ACC112 (cell line): ENCODE data around the gene GAS7.

Experiments used
- H2AFZ ChIP-seq: fragments of 200-600 bp; sonication (generic); one replicate; pipeline ENCODE4 v1.6.0; 2017; ENCODE audit warnings: antibody characterized with exemption, low read length; ENCODE audit not compliant: unreplicated experiment
- H3K27ac ChIP-seq: fragments of 200-600 bp; sonication (generic); 2 replicates; pipeline ENCODE4 v1.5.1; 2014; ENCODE audit warnings: low read depth, mild to moderate bottlenecking, antibody characterized with exemption, low read length, moderate library complexity
- H3K27me3 ChIP-seq: fragments of 200-600 bp; sonication (generic); 2 replicates; pipeline ENCODE4 v1.6.1; 2014; ENCODE audit warnings: mild to moderate bottlenecking, antibody characterized with exemption, low read length, moderate library complexity, mixed read lengths; ENCODE audit not compliant: insufficient read depth
- H3K36me3 ChIP-seq: fragments of 200-600 bp; sonication (generic); 2 replicates; pipeline ENCODE4 v1.6.1; 2016; ENCODE audit warnings: mild to moderate bottlenecking, antibody characterized with exemption, low read length, moderate library complexity, mixed read lengths; ENCODE audit not compliant: insufficient read depth
- H3K4me1 ChIP-seq: fragments of 200-600 bp; sonication (generic); one replicate; pipeline ENCODE4 v1.6.1; 2016; ENCODE audit warnings: low read length, mixed read lengths; ENCODE audit not compliant: insufficient read depth, unreplicated experiment, control insufficient read depth
- H3K4me3 ChIP-seq: fragments of 200-600 bp; sonication (generic); 2 replicates; pipeline ENCODE4 v1.5.1; 2014; ENCODE audit warnings: mild to moderate bottlenecking, low read depth, low read length
- H3K79me2 ChIP-seq: fragments of 200-600 bp; sonication (generic); one replicate; pipeline ENCODE4 v1.6.0; 2016; ENCODE audit warnings: low read length; ENCODE audit not compliant: control insufficient read depth, unreplicated experiment, insufficient read depth

The GAS7 gene

GRCh38 chr17:9938764-9939163 is 259.6 kb downstream of the GAS7 start:
- Histone ChIP-seq H2AFZ (no peak overlapping the region), H3K27ac (no peak overlapping the region), H3K79me2 (no peaks in the 10 kb centered on the region), H3K36me3 (no peaks in the 10 kb centered on the region), H3K4me3 (no peak overlapping the region), H3K27me3 (no peaks in the 10 kb centered on the region), H3K4me1 (no peaks in the 10 kb centered on the region)

DNA sequence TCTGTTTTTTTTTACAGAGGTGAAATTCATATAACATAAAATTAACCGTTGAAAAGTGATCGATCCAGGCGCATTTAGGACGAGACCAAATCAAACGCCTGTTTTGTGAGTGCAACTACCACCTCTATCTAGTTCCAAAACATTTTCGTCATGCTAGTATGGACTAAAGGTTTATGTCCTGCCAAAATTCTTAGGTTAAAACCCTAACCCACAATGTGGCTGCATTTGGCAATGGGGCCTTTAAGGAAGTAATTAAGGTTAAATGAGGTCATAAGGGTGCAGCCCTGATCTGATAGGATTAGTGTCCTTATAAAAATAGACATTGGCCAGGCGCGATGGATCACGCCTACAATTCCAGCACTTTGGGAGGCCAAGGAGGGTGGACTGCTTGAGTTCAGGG is 260.5 kb downstream of the GAS7 start:
- no peak overlapping the region for H3K27ac ChIP-seq
- H3K4me1 ChIP-seq = no peaks in the 10 kb centered on the region
- H2AFZ ChIP-seq = no peak overlapping the region
- no peak overlapping the region for H3K4me3 ChIP-seq
- no peaks in the 10 kb centered on the region for H3K36me3 ChIP-seq
- H3K79me2 ChIP-seq = no peaks in the 10 kb centered on the region
- no peaks in the 10 kb centered on the region for H3K27me3 ChIP-seq

- H3K27ac ChIP-seq = no peak overlapping the region
- no peaks in the 10 kb centered on the region for H3K4me1 ChIP-seq
- H3K27me3 ChIP-seq = no peaks in the 10 kb centered on the region
- no peaks in the 10 kb centered on the region for H3K36me3 ChIP-seq
- no peak overlapping the region for H2AFZ ChIP-seq
- no peaks in the 10 kb centered on the region for H3K79me2 ChIP-seq
- no peak overlapping the region for H3K4me3 ChIP-seq
Observed at GRCh38 chr17:9937241-9937761, 261.1 kb downstream of the GAS7 start.

- H3K27me3 ChIP-seq = no peaks in the 10 kb centered on the region
- no peaks in the 10 kb centered on the region for H3K36me3 ChIP-seq
- no peaks in the 10 kb centered on the region for H3K4me1 ChIP-seq
- H3K27ac ChIP-seq = no peak overlapping the region
- no peak overlapping the region for H3K4me3 ChIP-seq
- no peaks in the 10 kb centered on the region for H3K79me2 ChIP-seq
- no peak overlapping the region for H2AFZ ChIP-seq
Observed at GRCh38 chr17:9936095-9936494, 262.3 kb downstream of the GAS7 start.

DNA sequence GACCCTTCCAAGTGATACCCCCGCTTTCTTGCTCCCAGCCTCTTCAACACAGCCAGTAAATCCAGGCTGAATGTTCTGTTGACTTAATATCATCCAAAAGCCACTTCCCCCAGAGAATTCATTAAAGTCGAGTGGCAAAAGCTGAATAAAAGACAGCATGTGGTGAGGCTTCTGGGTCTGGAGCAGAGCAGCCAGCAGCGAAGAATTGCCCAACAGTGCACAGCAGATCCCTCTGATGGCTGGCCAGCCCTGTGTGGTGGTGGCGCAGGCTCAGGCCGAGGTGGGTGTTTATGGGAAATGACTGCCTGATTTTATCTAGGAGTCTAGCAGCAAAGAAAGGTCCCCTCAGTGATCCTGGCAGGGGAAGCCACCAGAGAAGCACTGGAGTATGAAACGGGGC is 263.0 kb downstream of the GAS7 start:
- Histone ChIP-seq H3K27ac (no peak overlapping the region), H3K4me3 (no peak overlapping the region), H3K36me3 (no peaks in the 10 kb centered on the region), H3K79me2 (no peaks in the 10 kb centered on the region), H2AFZ (no peak overlapping the region), H3K27me3 (no peaks in the 10 kb centered on the region), H3K4me1 (no peaks in the 10 kb centered on the region)

DNA sequence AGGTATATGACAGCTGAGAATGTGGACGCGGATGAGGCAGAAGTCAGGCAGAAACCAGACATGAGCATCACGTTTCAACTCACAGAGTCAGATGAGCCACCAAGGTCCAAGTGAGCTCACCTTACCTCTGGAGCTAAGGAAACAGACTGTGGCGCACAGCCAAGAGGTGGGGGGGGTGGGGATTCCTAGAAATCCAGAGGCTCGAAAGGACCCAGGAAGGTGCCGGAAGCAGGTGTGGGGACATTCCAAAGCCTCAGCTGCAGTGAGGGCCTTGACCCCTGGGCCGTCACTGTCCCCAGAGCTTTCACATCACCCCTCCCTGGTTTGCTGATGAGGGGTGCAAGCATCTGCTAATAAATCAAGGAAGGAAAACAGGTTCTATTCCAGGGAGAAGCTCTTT is 264.1 kb downstream of the GAS7 start:
- Histone ChIP-seq H3K36me3 (no peaks in the 10 kb centered on the region), H3K27me3 (no peaks in the 10 kb centered on the region), H3K4me1 (no peaks in the 10 kb centered on the region), H2AFZ (no peak overlapping the region), H3K79me2 (no peaks in the 10 kb centered on the region), H3K27ac (no peak overlapping the region), H3K4me3 (no peak overlapping the region)

DNA sequence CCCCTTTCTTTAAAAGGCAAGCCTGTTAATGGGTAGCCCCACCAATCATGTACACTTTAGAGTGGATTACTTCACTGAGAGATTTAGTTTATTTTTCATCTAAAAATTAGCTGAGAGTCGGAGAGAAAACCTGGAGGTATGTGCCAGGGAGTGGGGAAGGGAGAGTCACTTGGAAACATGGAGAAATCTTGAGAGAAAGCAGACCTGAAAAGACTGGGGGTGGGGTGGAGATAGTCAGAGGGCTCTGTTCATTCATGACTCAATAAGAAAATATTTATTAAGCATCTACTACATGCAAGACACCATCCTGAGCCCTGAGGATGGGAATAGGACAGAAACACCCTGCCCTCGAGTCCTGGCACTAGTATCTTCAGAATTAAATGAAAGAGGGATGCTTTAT is 265.9 kb downstream of the GAS7 start:
- no peaks in the 10 kb centered on the region for H3K36me3 ChIP-seq
- H2AFZ ChIP-seq = no peak overlapping the region
- H3K4me1 ChIP-seq = no peaks in the 10 kb centered on the region
- no peak overlapping the region for H3K27ac ChIP-seq
- H3K4me3 ChIP-seq = no peak overlapping the region
- H3K79me2 ChIP-seq = no peaks in the 10 kb centered on the region
- no peaks in the 10 kb centered on the region for H3K27me3 ChIP-seq

GRCh38 chr17:9931144-9931741 is 267.2 kb downstream of the GAS7 start:
- Histone ChIP-seq H3K4me1 (no peaks in the 10 kb centered on the region), H3K4me3 (no peak overlapping the region), H3K27ac (no peak overlapping the region)

DNA sequence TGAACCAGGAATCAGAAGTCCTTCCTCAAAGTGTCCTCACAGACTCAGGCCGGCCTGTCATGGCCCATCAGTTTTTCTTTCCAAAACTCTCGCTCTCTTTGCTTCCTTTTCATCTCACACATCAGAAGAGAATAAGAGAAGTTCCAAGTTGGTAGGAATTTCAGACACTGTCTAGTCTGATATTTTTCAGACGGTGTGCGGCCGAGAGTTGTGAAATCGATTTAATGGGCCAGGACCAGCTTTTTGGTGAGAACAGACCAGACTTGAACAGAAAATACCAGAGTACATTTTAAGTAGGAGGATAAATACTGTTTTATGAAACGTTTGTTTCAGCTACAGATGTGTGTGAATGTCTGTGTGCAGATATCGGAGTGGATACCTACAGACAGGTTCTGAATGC is 268.5 kb downstream of the GAS7 start:
- H3K79me2 ChIP-seq = no peaks in the 10 kb centered on the region
- no peak overlapping the region for H3K4me3 ChIP-seq
- no peak overlapping the region for H3K27ac ChIP-seq
- no peaks in the 10 kb centered on the region for H3K36me3 ChIP-seq
- H2AFZ ChIP-seq = no peak overlapping the region
- H3K27me3 ChIP-seq = no peaks in the 10 kb centered on the region
- H3K4me1 ChIP-seq = no peaks in the 10 kb centered on the region

More at GRCh38 chr17:9931144-9931741, 267.2 kb downstream of the GAS7 start:
- Histone ChIP-seq H3K27me3 (no peaks in the 10 kb centered on the region), H3K79me2 (no peaks in the 10 kb centered on the region), H3K36me3 (no peaks in the 10 kb centered on the region), H2AFZ (no peak overlapping the region)

- no peak overlapping the region for H3K4me3 ChIP-seq
- H3K4me1 ChIP-seq = no peaks in the 10 kb centered on the region
- no peaks in the 10 kb centered on the region for H3K36me3 ChIP-seq
- no peak overlapping the region for H3K27ac ChIP-seq
- H3K27me3 ChIP-seq = no peaks in the 10 kb centered on the region
- no peaks in the 10 kb centered on the region for H3K79me2 ChIP-seq
- no peak overlapping the region for H2AFZ ChIP-seq
Observed at GRCh38 chr17:9928601-9929333, 269.6 kb downstream of the GAS7 start.

DNA sequence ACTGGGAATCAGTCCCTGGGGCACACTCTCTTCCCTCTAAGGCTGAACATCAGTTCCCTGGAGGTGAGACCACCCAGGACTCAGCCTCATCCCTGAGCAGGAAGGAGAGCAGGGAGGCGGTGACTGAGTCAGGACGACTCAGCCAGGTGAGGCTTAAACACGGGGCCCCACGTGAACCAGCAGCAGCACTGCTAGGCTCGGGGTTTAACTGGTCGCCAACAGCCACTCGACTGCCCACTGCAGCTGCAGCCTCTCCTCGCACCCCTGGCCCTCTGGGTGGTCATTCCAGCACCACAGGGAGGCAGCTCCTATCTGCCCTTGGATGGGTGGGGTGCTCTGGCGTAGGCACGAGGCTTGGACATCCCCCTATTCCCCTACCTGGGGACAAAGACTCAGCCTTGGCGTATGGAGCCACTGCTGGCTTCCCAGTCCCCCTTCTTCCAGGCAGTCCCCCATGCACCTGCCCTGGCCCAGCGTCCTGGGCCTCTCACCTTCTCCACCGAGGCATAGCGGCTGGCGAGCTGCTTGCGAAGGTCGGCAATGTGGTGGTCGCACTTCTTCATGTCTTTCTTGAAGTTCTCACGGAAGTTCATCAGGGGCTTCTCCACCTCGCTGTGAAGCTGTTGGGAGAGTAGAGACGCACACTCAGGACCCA is 272.1 kb downstream of the GAS7 start:
- no peak overlapping the region for H3K4me3 ChIP-seq
- H3K79me2 ChIP-seq = no peaks in the 10 kb centered on the region
- no peaks in the 10 kb centered on the region for H3K36me3 ChIP-seq
- H3K27me3 ChIP-seq = no peaks in the 10 kb centered on the region
- no peak overlapping the region for H3K27ac ChIP-seq
- no peak overlapping the region for H2AFZ ChIP-seq
- no peaks in the 10 kb centered on the region for H3K4me1 ChIP-seq
